GM12875 (cell line): ENCODE measurements around the gene AFAP1.
"Not testable (repeated sequence)": the region's sequence is repeated elsewhere in the genome, so short reads cannot be mapped to it uniquely, and the experiment has no call there.

Experiments used
- H3K4me3 ChIP-seq: one replicate; pipeline ENCODE4 v1.5.1; 2011; ENCODE audit warnings: low read depth, low read length, control low read depth
- TF ChIP-seq, protein P1 (sequence below): IDR thresholded peaks from 2 replicates; pipeline ENCODE4 v1.5.1; 2011; ENCODE audit warnings: low read depth, mild to moderate bottlenecking, control low read depth, inconsistent platforms, low read length, moderate library complexity, borderline replicate concordance; ENCODE audit not compliant: insufficient read depth

AFAP1 gene

DNA sequence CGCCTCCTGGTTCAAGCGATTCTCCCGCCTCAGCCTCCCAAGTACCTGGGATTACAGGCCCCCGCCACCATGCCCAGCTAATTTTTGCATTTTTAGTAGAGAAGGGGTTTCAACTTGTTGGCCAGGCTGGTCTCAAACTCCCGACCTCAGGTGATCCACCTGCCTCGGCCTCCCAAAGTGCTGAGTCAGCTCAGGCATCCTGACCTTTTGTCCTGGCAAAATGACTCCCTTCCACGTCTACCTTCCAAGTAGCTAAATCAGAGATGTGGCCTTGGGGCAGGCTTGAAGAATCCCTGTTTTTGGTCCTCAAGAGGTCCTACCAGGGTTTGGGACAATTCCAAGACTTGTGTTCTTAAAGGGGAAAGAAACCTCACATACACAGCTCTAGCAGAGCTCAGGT is 12.8 kb downstream of the AFAP1 start:
- TF ChIP-seq, protein P1, sequence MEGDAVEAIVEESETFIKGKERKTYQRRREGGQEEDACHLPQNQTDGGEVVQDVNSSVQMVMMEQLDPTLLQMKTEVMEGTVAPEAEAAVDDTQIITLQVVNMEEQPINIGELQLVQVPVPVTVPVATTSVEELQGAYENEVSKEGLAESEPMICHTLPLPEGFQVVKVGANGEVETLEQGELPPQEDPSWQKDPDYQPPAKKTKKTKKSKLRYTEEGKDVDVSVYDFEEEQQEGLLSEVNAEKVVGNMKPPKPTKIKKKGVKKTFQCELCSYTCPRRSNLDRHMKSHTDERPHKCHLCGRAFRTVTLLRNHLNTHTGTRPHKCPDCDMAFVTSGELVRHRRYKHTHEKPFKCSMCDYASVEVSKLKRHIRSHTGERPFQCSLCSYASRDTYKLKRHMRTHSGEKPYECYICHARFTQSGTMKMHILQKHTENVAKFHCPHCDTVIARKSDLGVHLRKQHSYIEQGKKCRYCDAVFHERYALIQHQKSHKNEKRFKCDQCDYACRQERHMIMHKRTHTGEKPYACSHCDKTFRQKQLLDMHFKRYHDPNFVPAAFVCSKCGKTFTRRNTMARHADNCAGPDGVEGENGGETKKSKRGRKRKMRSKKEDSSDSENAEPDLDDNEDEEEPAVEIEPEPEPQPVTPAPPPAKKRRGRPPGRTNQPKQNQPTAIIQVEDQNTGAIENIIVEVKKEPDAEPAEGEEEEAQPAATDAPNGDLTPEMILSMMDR, result no peak
- no peak overlapping the region for H3K4me3 ChIP-seq

DNA sequence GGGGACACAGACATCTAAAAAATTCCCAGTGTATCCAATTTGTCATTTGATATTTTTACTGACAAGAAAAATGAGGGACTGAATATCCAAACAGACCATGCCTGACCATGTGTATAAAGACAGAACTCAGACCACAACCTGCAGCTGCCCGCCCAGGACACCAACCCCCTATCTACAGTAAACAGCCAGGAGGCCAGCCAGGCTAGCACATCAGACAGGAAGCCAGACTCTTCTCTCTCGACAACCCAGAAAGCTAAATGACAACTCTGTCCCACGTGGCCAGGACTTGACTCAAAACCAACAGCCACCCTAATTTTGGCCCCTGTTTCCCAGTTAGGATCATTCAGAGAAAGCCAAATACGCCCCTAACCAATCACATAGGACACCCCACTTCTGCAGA is 15.1 kb downstream of the AFAP1 start:
- no peak overlapping the region for H3K4me3 ChIP-seq
- TF ChIP-seq, protein P1, result no peak

DNA sequence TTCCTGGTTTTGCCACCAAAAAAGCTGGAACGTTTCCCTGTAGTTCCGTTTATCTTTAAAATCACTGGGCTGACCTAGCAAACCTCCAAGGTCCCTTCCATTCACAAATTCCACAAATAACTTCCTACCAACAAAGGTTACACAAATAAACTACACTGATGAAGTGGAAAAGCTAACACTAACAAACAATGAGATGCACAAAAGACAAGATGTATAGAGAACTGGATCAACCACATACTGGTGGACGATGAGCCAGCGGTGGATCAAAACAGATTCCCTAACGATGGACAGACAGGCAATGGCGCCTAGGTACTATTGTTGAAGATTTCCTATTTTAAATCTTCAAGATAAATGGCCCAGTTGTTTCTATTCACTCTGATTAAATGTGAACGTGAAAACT is 15.5 kb downstream of the AFAP1 start:
- TF ChIP-seq, protein P1, result no peak
- no peak overlapping the region for H3K4me3 ChIP-seq

DNA sequence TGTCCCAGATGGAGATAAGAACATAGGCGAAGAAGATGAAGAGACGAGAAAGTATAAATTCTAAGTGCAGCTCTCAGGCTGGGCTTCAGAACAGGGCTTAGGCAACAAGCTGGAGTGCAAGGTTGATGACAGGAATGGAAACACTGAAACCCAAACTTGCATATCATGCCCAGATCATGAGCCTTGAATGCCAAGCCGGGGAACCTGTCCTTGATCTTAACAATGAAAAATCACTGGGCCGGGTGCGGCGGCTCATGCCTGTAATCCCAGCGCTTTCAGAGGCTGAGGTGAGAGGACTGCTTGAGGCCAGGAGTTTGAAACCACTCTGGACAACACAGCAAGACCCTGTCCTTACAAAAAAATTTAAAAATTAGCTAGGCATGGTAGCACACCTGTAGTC is 17.2 kb downstream of the AFAP1 start:
- TF ChIP-seq, protein P1, result no peak

DNA sequence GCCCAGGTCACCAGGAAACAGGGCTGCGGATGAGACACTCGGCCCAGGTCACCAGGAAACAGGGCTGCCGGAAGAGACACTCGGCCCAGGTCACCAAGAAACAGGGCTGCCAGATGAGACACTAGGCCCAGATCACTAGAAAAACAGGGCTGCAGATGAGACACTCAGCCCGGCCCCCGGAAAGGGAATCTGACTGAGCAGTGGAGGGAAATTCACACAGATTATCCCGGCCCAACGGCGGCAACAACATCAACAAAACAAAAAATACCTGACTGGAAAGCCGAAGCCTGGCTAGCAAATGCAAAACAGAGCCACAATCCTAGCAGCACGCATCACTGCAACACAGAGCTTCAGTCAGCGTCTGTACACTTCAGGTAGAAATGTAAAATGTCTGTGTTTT is 20.7 kb downstream of the AFAP1 start:
- H3K4me3 ChIP-seq, result no peak overlapping the region
- TF ChIP-seq, protein P1, result no peak

More for the DNA sequence above, 17.2 kb downstream of the AFAP1 start:
- no peak overlapping the region for H3K4me3 ChIP-seq

DNA sequence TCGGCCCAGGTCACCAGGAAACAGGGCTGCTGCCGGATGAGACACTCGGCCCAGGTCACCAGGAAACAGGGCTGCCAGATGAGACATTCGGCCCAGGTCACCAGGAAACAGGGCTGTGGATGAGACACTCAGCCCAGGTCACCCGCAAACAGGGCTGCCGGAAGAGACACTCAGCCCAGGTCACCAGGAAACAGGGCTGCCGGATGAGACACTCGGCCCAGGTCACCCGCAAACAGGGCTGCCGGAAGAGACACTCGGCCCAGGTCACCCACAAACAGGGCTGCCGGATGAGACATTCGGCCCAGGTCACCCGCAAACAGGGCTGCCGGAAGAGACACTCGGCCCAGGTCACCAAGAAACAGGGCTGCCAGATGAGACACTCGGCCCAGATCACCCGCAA is 21.5 kb downstream of the AFAP1 start:
- not testable (repeated sequence) for H3K4me3 ChIP-seq

DNA sequence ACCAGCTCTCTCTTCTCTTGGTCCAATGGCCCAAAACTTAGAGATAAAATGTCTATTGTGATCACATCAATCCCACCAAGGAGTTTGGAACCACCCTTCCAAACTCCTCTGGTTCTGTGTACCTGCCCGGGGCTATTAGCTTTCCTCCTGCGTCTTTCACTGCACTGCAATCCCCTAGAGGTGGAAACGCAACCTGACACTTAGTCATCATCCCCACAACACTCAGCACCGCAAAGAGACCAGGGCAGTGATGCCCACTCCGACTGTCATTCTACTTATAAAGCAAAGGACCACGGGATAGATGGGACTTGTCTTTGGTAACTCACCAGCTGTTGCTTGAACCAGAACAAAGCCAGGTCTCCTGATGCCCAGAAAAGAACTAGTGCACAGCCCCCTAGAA is 22.0 kb downstream of the AFAP1 start:
- TF ChIP-seq, protein P1, result no peak
- no peak overlapping the region for H3K4me3 ChIP-seq

DNA sequence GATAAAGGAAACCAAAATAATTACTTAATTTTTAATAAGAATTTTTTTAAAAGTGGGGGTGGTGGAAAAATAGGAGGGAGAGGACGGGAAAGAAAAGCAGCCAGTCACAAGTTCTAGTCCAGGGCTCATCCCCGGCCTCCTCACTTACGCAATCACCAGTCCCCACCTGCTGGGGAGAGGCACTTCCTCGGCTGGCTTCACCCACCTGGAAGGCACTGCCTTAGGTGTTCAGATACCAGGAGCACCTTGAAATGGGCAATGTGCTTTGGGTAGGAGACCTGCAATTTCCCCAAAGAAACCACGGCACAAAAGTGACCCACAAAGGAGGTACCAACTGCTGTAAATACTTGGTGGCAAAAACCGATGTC is 23.8 kb downstream of the AFAP1 start:
- TF ChIP-seq, protein P1, result no peak
- no peak overlapping the region for H3K4me3 ChIP-seq
